ENCODE measurements around the gene SNRNP25. TPM values are rescaled to one million over a fixed set of nuclear protein-coding genes. Genes with fewer than 3 reads are reported as not detected.

SNRNP25 gene
- polyA plus RNA-seq, 3 donors, result 18.5 to 32.2 (median 31.6) TPM

- no peak overlapping the region for H3K27ac Mint-ChIP-seq
- Histone ChIP-seq H3K27me3 (ENCODE audit: control insufficient read depth in 2 of 2, insufficient read depth in 2 of 2, low read length in 2 of 2) (peaks cover 0 to 16% of the 10 kb centered on the region in 2 donors), H3K9ac (ENCODE audit: insufficient read depth, low read length, poor library complexity, severe bottlenecking) (no peak overlapping the region), H3K27ac (ENCODE audit: low read depth in 1 of 2, low read length in 2 of 2) (no peak overlapping the region), H3K4me2 (replicated peaks; ENCODE audit: extremely low read depth, low read length, poor library complexity, severe bottlenecking) (no peak overlapping the region), H3K4me1 (ENCODE audit: control insufficient read depth in 1 of 2, insufficient read depth in 2 of 2, low read length in 2 of 2) (no peaks in the 10 kb centered on the region), H3K36me3 (replicated peaks in 1 of 2; ENCODE audit: control insufficient read depth in 1 of 2, insufficient read depth in 2 of 2, low read length in 2 of 2) (no peaks in the 10 kb centered on the region), H2AFZ (ENCODE audit: insufficient read depth, low read depth, low read length, poor library complexity, severe bottlenecking) (no peak overlapping the region), H3K9me3 (replicated peaks in 1 of 2; ENCODE audit: control insufficient read depth in 1 of 2, insufficient read depth in 1 of 2, low read length in 2 of 2) (no peaks in the 10 kb centered on the region), H3K79me2 (ENCODE audit: insufficient read depth, low read length) (no peaks in the 10 kb centered on the region), H4K20me1 (ENCODE audit: insufficient read depth, low read length) (no peaks in the 10 kb centered on the region), H3K4me3 (replicated peaks in 1 of 3; ENCODE audit: low read depth in 2 of 3, low read length in 3 of 3) (no peak overlapping the region)
- H3K4me1 Mint-ChIP-seq, result peaks cover 5% of the 10 kb centered on the region
- H3K27me3 Mint-ChIP-seq (ENCODE audit: low read depth in 3 of 3), result peaks cover 14 to 38% (median 20%) of the 10 kb centered on the region in 3 donors
- intact Hi-C loops (cut with micrococcal nuclease), result loop anchor here (1.0 kb wide), 1 partner anchor 32 kb away; no protein-coding TSS in a partner anchor
- TF ChIP-seq, protein P1, sequence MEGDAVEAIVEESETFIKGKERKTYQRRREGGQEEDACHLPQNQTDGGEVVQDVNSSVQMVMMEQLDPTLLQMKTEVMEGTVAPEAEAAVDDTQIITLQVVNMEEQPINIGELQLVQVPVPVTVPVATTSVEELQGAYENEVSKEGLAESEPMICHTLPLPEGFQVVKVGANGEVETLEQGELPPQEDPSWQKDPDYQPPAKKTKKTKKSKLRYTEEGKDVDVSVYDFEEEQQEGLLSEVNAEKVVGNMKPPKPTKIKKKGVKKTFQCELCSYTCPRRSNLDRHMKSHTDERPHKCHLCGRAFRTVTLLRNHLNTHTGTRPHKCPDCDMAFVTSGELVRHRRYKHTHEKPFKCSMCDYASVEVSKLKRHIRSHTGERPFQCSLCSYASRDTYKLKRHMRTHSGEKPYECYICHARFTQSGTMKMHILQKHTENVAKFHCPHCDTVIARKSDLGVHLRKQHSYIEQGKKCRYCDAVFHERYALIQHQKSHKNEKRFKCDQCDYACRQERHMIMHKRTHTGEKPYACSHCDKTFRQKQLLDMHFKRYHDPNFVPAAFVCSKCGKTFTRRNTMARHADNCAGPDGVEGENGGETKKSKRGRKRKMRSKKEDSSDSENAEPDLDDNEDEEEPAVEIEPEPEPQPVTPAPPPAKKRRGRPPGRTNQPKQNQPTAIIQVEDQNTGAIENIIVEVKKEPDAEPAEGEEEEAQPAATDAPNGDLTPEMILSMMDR (IDR thresholded peaks at IDR 0.05), result peak; percentile 90
- H3K4me3 Mint-ChIP-seq, result no peak overlapping the region
- H3K9me3 Mint-ChIP-seq, result peaks cover 0 to under 1% (median 0%) of the 10 kb centered on the region in 7 donors
- DNase-seq, result peak; percentile 64 to 76 (median 73)
- 18% methylated on average over 17 of the region's 17 CpGs for WGBS (ENCODE audit: insufficient coverage)
- H3K36me3 Mint-ChIP-seq, result no peaks in the 10 kb centered on the region
Observed at GRCh38 chr16:65745-66144, 12.1 kb downstream of the SNRNP25 start.

DNA sequence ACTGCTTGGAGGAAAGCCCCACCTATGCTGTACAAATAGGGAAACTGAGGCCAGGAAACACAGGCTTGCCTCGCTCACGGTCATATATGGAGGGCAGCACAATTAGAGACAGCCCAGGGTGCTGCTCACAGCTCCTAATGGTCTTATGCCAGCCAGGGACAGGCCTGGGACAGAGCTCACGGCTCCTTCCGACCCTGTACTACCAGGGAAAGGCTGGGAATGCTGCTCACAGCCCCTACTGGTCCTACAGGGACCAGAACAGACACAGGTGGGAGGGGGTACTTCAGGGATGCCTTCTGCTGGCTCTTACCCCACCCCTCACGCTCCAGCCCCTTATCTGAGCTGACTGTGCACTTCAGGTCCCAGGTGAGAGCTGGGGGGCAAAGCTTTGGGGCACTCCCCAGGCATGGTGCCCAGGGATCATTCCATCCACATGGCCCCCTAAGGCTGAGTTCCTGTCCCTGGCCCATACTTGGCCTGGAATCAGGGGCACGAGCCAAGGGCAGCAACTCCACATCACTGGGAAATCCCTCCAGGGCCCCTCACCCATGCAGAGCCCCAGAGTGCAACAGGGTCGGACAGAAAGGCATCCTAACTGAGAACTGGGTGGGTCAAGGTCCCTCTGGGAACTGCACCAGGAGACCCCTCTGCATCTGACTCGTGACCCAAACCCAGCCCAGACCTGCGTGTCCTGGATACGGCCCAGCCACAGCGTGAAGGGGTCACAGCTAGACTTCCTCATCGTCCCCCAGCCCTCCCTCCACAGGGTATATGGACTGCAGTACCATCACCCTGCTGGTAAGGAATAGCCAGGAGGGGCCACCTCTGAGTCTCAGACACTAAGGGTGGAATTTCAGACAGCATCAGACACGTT is 12.9 kb downstream of the SNRNP25 start:
- no peak overlapping the region for H2AFZ ChIP-seq (ENCODE audit: insufficient read depth, low read depth, low read length, poor library complexity, severe bottlenecking)
- Mint-ChIP-seq H3K27ac (no peak overlapping the region), H3K9me3 (peaks cover 0 to 5% (median 0%) of the 10 kb centered on the region in 7 donors), H3K27me3 (ENCODE audit: low read depth in 3 of 3) (peaks cover 22 to 46% (median 28%) of the 10 kb centered on the region in 3 donors), H3K4me1 (peaks cover 6% of the 10 kb centered on the region), H3K4me3 (no peak overlapping the region), H3K36me3 (no peaks in the 10 kb centered on the region)
- no peak overlapping the region for H3K4me2 ChIP-seq (replicated peaks; ENCODE audit: extremely low read depth, low read length, poor library complexity, severe bottlenecking)
- no peak overlapping the region for H3K4me3 ChIP-seq (replicated peaks in 1 of 3; ENCODE audit: low read depth in 2 of 3, low read length in 3 of 3)
- H3K27ac ChIP-seq (ENCODE audit: low read depth in 1 of 2, low read length in 2 of 2), result no peak overlapping the region
- intact Hi-C loops (cut with micrococcal nuclease), result no loop called here
- peaks cover 4 to 24% of the 10 kb centered on the region in 2 donors for H3K27me3 ChIP-seq (ENCODE audit: control insufficient read depth in 2 of 2, insufficient read depth in 2 of 2, low read length in 2 of 2)
- no peaks in the 10 kb centered on the region for H3K9me3 ChIP-seq (replicated peaks in 1 of 2; ENCODE audit: control insufficient read depth in 1 of 2, insufficient read depth in 1 of 2, low read length in 2 of 2)
- DNase-seq, result no peak
- H3K36me3 ChIP-seq (replicated peaks in 1 of 2; ENCODE audit: control insufficient read depth in 1 of 2, insufficient read depth in 2 of 2, low read length in 2 of 2), result no peaks in the 10 kb centered on the region
- 95% methylated on average over 9 of the region's 13 CpGs for WGBS (ENCODE audit: insufficient coverage)
- TF ChIP-seq, protein P1 (IDR thresholded peaks at IDR 0.05), result no peak
- H3K9ac ChIP-seq (ENCODE audit: insufficient read depth, low read length, poor library complexity, severe bottlenecking), result no peak overlapping the region
- no peaks in the 10 kb centered on the region for H3K4me1 ChIP-seq (ENCODE audit: control insufficient read depth in 1 of 2, insufficient read depth in 2 of 2, low read length in 2 of 2)
- no peaks in the 10 kb centered on the region for H3K79me2 ChIP-seq (ENCODE audit: insufficient read depth, low read length)
- no peaks in the 10 kb centered on the region for H4K20me1 ChIP-seq (ENCODE audit: insufficient read depth, low read length)

Data from CD14-positive monocyte (primary cell).